ENCODE results near the gene MIR17HG. TPM values are rescaled to one million over a fixed set of nuclear protein-coding genes. Genes with fewer than 3 reads are reported as not detected.

Gene MIR17HG
- total RNA-seq, 1 experiment from 2014 or later = 8.1 TPM

DNA sequence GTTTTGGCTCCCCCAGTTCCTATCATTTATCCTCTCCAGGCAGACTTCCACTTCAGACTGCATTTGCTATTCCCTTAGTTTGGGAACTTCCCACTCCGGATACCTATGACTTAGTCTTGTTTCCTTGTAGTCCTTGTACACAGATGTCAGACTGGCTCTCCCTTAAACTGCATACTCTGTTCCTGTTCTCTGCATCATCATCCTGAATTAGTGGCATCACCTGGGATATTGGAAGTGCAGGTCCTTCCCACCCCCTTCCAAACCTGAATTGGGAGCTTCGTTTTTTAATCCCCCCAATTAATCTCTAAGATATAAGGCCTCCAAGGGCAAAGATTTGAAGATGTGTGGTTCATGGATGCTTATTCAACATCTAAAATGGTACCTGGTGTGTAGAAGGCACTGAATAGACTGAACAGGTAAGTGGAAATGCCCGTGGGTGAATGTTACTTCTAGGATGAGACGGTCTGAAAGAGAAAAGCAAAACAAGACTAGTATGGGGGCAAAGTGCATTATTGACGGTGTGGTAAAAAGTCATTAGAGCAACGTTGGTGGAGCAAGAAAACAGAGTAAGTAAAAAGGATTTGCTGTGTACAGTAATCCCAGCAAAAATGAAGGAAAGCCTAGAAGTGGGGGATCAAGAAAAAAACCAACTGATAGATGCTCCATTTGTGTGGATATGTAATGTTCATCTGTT is 9.6 kb downstream of the MIR17HG start:
- no peak for DNase-seq (ENCODE audit: unreplicated experiment)
- CTCF ChIA-PET = no interaction called here
- BruUV-seq (replicated peaks) = no TSS peak
- Mint-ChIP-seq H3K4me3 (ENCODE audit: unreplicated experiment) (no peak overlapping the region), H3K4me1 (ENCODE audit: insufficient read depth, unreplicated experiment) (peaks cover 13% of the 10 kb centered on the region), H3K9me3 (ENCODE audit: unreplicated experiment) (no peaks in the 10 kb centered on the region), H3K27me3 (ENCODE audit: insufficient read depth, unreplicated experiment) (no peaks in the 10 kb centered on the region), H3K27ac (ENCODE audit: low read depth, unreplicated experiment) (no peak overlapping the region), H3K36me3 (ENCODE audit: insufficient read depth, unreplicated experiment) (peaks cover 70% of the 10 kb centered on the region)
- intact Hi-C loops (cut with micrococcal nuclease) = no loop called here
- TF ChIP-seq, protein P1, sequence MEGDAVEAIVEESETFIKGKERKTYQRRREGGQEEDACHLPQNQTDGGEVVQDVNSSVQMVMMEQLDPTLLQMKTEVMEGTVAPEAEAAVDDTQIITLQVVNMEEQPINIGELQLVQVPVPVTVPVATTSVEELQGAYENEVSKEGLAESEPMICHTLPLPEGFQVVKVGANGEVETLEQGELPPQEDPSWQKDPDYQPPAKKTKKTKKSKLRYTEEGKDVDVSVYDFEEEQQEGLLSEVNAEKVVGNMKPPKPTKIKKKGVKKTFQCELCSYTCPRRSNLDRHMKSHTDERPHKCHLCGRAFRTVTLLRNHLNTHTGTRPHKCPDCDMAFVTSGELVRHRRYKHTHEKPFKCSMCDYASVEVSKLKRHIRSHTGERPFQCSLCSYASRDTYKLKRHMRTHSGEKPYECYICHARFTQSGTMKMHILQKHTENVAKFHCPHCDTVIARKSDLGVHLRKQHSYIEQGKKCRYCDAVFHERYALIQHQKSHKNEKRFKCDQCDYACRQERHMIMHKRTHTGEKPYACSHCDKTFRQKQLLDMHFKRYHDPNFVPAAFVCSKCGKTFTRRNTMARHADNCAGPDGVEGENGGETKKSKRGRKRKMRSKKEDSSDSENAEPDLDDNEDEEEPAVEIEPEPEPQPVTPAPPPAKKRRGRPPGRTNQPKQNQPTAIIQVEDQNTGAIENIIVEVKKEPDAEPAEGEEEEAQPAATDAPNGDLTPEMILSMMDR (IDR thresholded peaks at IDR 0.05; ENCODE audit: unreplicated experiment) = no peak
- POLR2A ChIA-PET = no interaction called here

DNA sequence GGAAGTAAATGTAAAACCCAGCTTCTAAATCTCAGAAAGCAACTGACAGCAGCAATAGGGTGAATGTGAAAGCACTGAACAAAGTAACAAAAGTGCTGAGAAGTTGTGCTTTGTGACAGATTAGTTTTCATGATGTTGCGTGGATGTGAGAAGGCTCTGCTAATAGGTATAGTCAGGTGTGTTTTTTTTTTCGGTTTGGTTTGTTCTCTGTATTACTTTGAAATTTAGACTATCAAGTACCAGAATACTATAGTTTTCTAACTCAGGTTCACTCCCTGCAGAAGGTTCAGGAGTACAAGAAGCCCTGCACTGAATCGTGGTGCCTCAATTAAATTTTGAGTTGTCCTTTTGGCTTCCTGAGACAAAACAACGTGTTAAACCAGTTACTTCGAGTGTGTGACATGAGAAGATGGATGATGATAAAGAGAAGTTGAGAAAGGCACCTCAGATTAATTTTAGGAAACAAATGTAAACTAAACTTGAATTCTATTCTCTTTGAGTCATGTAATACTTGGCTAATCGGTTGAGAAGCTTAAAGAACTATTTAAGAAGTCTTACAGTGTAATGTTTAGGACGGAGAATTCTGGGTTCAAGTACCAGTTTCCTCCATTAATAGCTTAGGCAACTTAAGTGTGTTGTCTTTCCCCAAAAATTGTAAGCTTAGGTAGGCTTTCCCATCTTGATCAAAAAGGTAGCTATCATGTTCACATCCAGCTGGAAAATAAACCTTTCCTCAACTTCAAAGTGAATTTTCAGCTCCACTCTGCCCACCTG is 10.3 kb downstream of the MIR17HG start:
- Mint-ChIP-seq H3K4me3 (ENCODE audit: unreplicated experiment) (no peak overlapping the region), H3K36me3 (ENCODE audit: insufficient read depth, unreplicated experiment) (peaks cover 63% of the 10 kb centered on the region), H3K27ac (ENCODE audit: low read depth, unreplicated experiment) (no peak overlapping the region), H3K27me3 (ENCODE audit: insufficient read depth, unreplicated experiment) (no peaks in the 10 kb centered on the region), H3K9me3 (ENCODE audit: unreplicated experiment) (no peaks in the 10 kb centered on the region), H3K4me1 (ENCODE audit: insufficient read depth, unreplicated experiment) (peaks cover 10% of the 10 kb centered on the region)
- intact Hi-C loops (cut with micrococcal nuclease) = no loop called here
- no peak for DNase-seq (ENCODE audit: unreplicated experiment)
- TF ChIP-seq, protein P1 (IDR thresholded peaks at IDR 0.05; ENCODE audit: unreplicated experiment) = no peak
- POLR2A ChIA-PET = interaction anchor here (0.8 to 1.0 kb wide), 2 partner anchors 9 to 12 kb away, joined by 4 read pairs; no protein-coding TSS in a partner anchor
- no TSS peak for BruUV-seq (replicated peaks)
- CTCF ChIA-PET = interaction anchor here (0.8 to 0.9 kb wide), 2 partner anchors 16 to 362 kb away, joined by 3 read pairs; no protein-coding TSS in a partner anchor

DNA sequence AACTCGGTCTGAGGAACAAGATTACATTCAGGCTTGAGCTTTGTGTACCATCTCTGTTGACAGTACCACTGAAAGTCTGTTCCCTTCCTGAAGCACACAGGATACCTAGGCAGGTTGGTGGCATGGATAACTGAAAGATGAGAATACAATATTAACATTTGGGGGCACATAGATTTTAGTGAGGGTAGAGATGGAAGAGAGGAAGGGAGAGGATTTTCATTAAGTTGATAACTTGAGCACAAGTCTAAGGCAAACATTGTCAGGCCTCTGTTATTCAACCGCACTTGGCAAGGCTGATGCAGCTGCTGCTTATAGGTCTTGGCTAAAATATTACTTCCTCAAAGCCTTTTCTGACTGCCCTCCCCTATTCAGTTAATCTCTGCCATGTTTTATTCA is 10.9 kb downstream of the MIR17HG start:
- intact Hi-C loops (cut with micrococcal nuclease) = no loop called here
- TF ChIP-seq, protein P1 (IDR thresholded peaks at IDR 0.05; ENCODE audit: unreplicated experiment) = no peak
- peaks cover 10% of the 10 kb centered on the region for H3K4me1 Mint-ChIP-seq (ENCODE audit: insufficient read depth, unreplicated experiment)

GRCh38 chr13:91359111-91359510 is 11.6 kb downstream of the MIR17HG start:
- DNase-seq (ENCODE audit: unreplicated experiment) = no peak
- Mint-ChIP-seq H3K4me1 (ENCODE audit: insufficient read depth, unreplicated experiment) (peaks cover 10% of the 10 kb centered on the region), H3K36me3 (ENCODE audit: insufficient read depth, unreplicated experiment) (peaks cover 50% of the 10 kb centered on the region), H3K27ac (ENCODE audit: low read depth, unreplicated experiment) (no peak overlapping the region), H3K9me3 (ENCODE audit: unreplicated experiment) (no peaks in the 10 kb centered on the region), H3K4me3 (ENCODE audit: unreplicated experiment) (no peak overlapping the region), H3K27me3 (ENCODE audit: insufficient read depth, unreplicated experiment) (no peaks in the 10 kb centered on the region)
- intact Hi-C loops (cut with micrococcal nuclease) = no loop called here
- no TSS peak for BruUV-seq (replicated peaks)
- CTCF ChIA-PET = interaction anchor here (0.6 to 1.4 kb wide), 4 partner anchors 10 to 460 kb away, joined by 3 to 4 read pairs (median 3); no protein-coding TSS in a partner anchor
- TF ChIP-seq, protein P1 (IDR thresholded peaks at IDR 0.05; ENCODE audit: unreplicated experiment) = no peak
- POLR2A ChIA-PET = interaction anchor here (0.6 to 1.1 kb wide), 2 partner anchors 12 to 358 kb away, joined by 3 to 4 read pairs; partner anchors contain the start of gene MIR17HG

More for the DNA sequence above, 10.9 kb downstream of the MIR17HG start:
- Mint-ChIP-seq H3K36me3 (ENCODE audit: insufficient read depth, unreplicated experiment) (peaks cover 57% of the 10 kb centered on the region), H3K9me3 (ENCODE audit: unreplicated experiment) (no peaks in the 10 kb centered on the region), H3K27ac (ENCODE audit: low read depth, unreplicated experiment) (no peak overlapping the region), H3K27me3 (ENCODE audit: insufficient read depth, unreplicated experiment) (no peaks in the 10 kb centered on the region), H3K4me3 (ENCODE audit: unreplicated experiment) (no peak overlapping the region)
- DNase-seq (ENCODE audit: unreplicated experiment) = no peak
- ChIA-PET CTCF (interaction anchor here (0.8 to 0.9 kb wide), 2 partner anchors 15 to 362 kb away, joined by 3 read pairs; no protein-coding TSS in a partner anchor), POLR2A (interaction anchor here (0.8 to 1.0 kb wide), 2 partner anchors 9 to 12 kb away, joined by 4 read pairs; no protein-coding TSS in a partner anchor)
- no TSS peak for BruUV-seq (replicated peaks)

Measured in MCF 10A (cell line).